GM21825 (cell line): ENCODE data around the gene EXOC1.

Source experiments
- ATAC-seq: cut with Tn5 transposase; IDR thresholded peaks from one replicate; pipeline ENCODE4 v1.9.1; 2021; ENCODE audit warnings: mild to moderate bottlenecking, moderate library complexity; ENCODE audit not compliant: unreplicated experiment

Gene EXOC1

GRCh38 chr4:55849724-55850123 is 3.7 kb upstream of the EXOC1 start:
- no peak for ATAC-seq

GRCh38 chr4:55851885-55852284 is 1.6 kb upstream of the EXOC1 start:
- no peak for ATAC-seq

GRCh38 chr4:55854129-55854528 is 681 bp downstream of the EXOC1 start:
- ATAC-seq: no peak

- no peak for ATAC-seq
Observed at GRCh38 chr4:55857586-55857985, 4.1 kb downstream of the EXOC1 start.

- ATAC-seq: no peak
Observed at GRCh38 chr4:55859711-55860110, 6.3 kb downstream of the EXOC1 start.

GRCh38 chr4:55864577-55865223 is 11.3 kb downstream of the EXOC1 start:
- ATAC-seq: no peak

GRCh38 chr4:55865228-55865806 is 11.9 kb downstream of the EXOC1 start:
- ATAC-seq: no peak

GRCh38 chr4:55866290-55866907 is 13.0 kb downstream of the EXOC1 start:
- ATAC-seq: peak; percentile 91

- peak; percentile 81 for ATAC-seq
Observed at GRCh38 chr4:55866973-55867574, 13.6 kb downstream of the EXOC1 start.

- ATAC-seq: no peak
Observed at GRCh38 chr4:55868581-55869090, 15.2 kb downstream of the EXOC1 start.

GRCh38 chr4:55871299-55871800 is 17.9 kb downstream of the EXOC1 start:
- ATAC-seq: no peak

GRCh38 chr4:55874831-55875230 is 21.4 kb downstream of the EXOC1 start:
- no peak for ATAC-seq

- no peak for ATAC-seq
Observed at GRCh38 chr4:55876387-55876786, 22.9 kb downstream of the EXOC1 start.

- ATAC-seq: no peak
Observed at GRCh38 chr4:55879224-55879623, 25.8 kb downstream of the EXOC1 start.

GRCh38 chr4:55880652-55881280 is 27.3 kb downstream of the EXOC1 start:
- no peak for ATAC-seq

- no peak for ATAC-seq
Observed at GRCh38 chr4:55884093-55884850, 30.8 kb downstream of the EXOC1 start.

GRCh38 chr4:55884851-55885219 is 31.4 kb downstream of the EXOC1 start:
- ATAC-seq: no peak

- no peak for ATAC-seq
Observed at GRCh38 chr4:55887594-55887993, 34.1 kb downstream of the EXOC1 start.

- no peak for ATAC-seq
Observed at GRCh38 chr4:55892156-55892555, 38.7 kb downstream of the EXOC1 start.

- no peak for ATAC-seq
Observed at GRCh38 chr4:55896622-55897021, 43.2 kb downstream of the EXOC1 start.

- no peak for ATAC-seq
Observed at GRCh38 chr4:55902677-55903076, 49.2 kb downstream of the EXOC1 start.
